Neural cell (in vitro differentiated cells): ENCODE measurements around the gene PPP3CA. TPM values are rescaled to one million over a fixed set of nuclear protein-coding genes. Genes with fewer than 3 reads are reported as not detected.

Experiments used
- H2AFZ ChIP-seq: fragments of 200-600, 300-800 bp; sonication (generic), shearing (Covaris generic); 2 replicates; pipeline ENCODE4 v1.6.0; 2014; ENCODE audit warnings: low read depth, mild to moderate bottlenecking, antibody characterized with exemption, low read length, moderate library complexity
- H3F3A ChIP-seq: fragments of 200-600 bp; shearing (Covaris generic); 2 replicates; pipeline ENCODE4 v1.6.1; 2016; ENCODE audit warnings: mild to moderate bottlenecking, moderate library complexity, mixed read lengths, antibody characterized with exemption, low read length; ENCODE audit not compliant: insufficient read depth, poor library complexity, severe bottlenecking
- H3K27ac ChIP-seq: fragments of 200-600, 300-800 bp; sonication (generic), shearing (Covaris generic); 2 replicates; pipeline ENCODE4 v1.5.1; 2014; ENCODE audit warnings: mild to moderate bottlenecking, low read length, moderate library complexity
- H3K27me3 ChIP-seq: fragments of 300-800, 200-600 bp; sonication (generic), shearing (Covaris generic); 2 replicates; pipeline ENCODE4 v1.6.0; 2014; ENCODE audit warnings: mild to moderate bottlenecking, low read depth, low read length, moderate library complexity; ENCODE audit not compliant: insufficient read depth
- H3K36me3 ChIP-seq: fragments of 300-800, 200-600 bp; sonication (generic), shearing (Covaris generic); 2 replicates; pipeline ENCODE4 v1.5.1; 2014; ENCODE audit warnings: mild to moderate bottlenecking, antibody characterized with exemption, low read length, moderate library complexity; ENCODE audit not compliant: insufficient read depth
- H3K4me2 ChIP-seq: fragments of 300-800, 200-600 bp; sonication (generic), shearing (Covaris generic); 2 replicates; pipeline ENCODE4 v1.6.0; 2014; ENCODE audit warnings: mild to moderate bottlenecking, low read length
- H3K4me3 ChIP-seq: fragments of 300-800, 200-600 bp; sonication (generic), shearing (Covaris generic); 2 replicates; pipeline ENCODE4 v1.5.1; 2014; ENCODE audit warnings: mild to moderate bottlenecking, low read length, moderate library complexity
- H3K79me2 ChIP-seq: fragments of 200-600 bp; shearing (Covaris generic); replicated peaks from 2 replicates; pipeline ENCODE4 v1.6.0; 2014; ENCODE audit warnings: mild to moderate bottlenecking, low read length, moderate library complexity; ENCODE audit not compliant: insufficient read depth
- H3K9ac ChIP-seq: fragments of 300-800, 200-600 bp; sonication (generic), shearing (Covaris generic); 2 replicates; pipeline ENCODE4 v1.6.1; 2016; ENCODE audit warnings: mild to moderate bottlenecking, low read length, mixed read lengths
- H3K9me2 ChIP-seq: fragments of 200-600 bp; shearing (Covaris generic); 2 replicates; pipeline ENCODE4 v1.6.1; 2016; ENCODE audit warnings: mild to moderate bottlenecking, low read length, mixed read lengths; ENCODE audit not compliant: insufficient read depth
- H3K9me3 ChIP-seq: fragments of 200-600, 300-800 bp; sonication (generic), shearing (Covaris generic); 2 replicates; pipeline ENCODE4 v1.6.1; 2016; ENCODE audit warnings: mild to moderate bottlenecking, mixed run types, low read length, moderate library complexity, mixed read lengths
- H4K20me1 ChIP-seq: fragments of 200-600 bp; shearing (Covaris generic); 2 replicates; pipeline ENCODE4 v1.6.1; 2016; ENCODE audit warnings: mild to moderate bottlenecking, mixed run types; ENCODE audit not compliant: insufficient read depth
- EP300 ChIP-seq: fragments of 450-650 bp; conservative IDR thresholded peaks from 2 replicates; pipeline ENCODE4 v1.6.1; 2014; ENCODE audit warnings: antibody characterized with exemption, mild to moderate bottlenecking, moderate library complexity; ENCODE audit not compliant: poor library complexity, severe bottlenecking
- EZH2 ChIP-seq: fragments of 200-600, 300-800 bp; shearing (Covaris generic), sonication (generic); IDR thresholded peaks from 2 replicates; pipeline ENCODE4 v1.6.1; 2014; ENCODE audit warnings: antibody characterized with exemption, low read length, borderline replicate concordance, mild to moderate bottlenecking; ENCODE audit not compliant: insufficient read depth, poor library complexity, severe bottlenecking
- MXI1 ChIP-seq: fragments of 450-650 bp; conservative IDR thresholded peaks from 2 replicates; pipeline ENCODE4 v1.6.1; 2014; ENCODE audit warnings: antibody characterized with exemption, mild to moderate bottlenecking; ENCODE audit not compliant: poor library complexity, severe bottlenecking
- POLR2AphosphoS5 ChIP-seq: IDR thresholded peaks from 2 replicates; pipeline ENCODE4 v1.6.1; 2012
- RAD21 ChIP-seq: fragments of 450-650 bp; conservative IDR thresholded peaks from 2 replicates; pipeline ENCODE4 v1.6.1; 2014; ENCODE audit warnings: antibody characterized with exemption, mild to moderate bottlenecking, moderate library complexity
- SMC3 ChIP-seq: fragments of 450-650 bp; conservative IDR thresholded peaks from 2 replicates; pipeline ENCODE4 v1.6.1; 2014; ENCODE audit warnings: antibody characterized with exemption, mild to moderate bottlenecking, moderate library complexity; ENCODE audit not compliant: poor library complexity
- TAF1 ChIP-seq: IDR thresholded peaks from 2 replicates; pipeline ENCODE4 v1.6.1; 2012; ENCODE audit warnings: low read depth
- polyA plus RNA-seq: library from polyadenylated mRNA; depleted of rRNA; stranded (reverse); fragments of >200 nt; gene quantifications from 2 replicates; pipeline ENCODE4 v1.2.3, GENCODE V29; 2014
- TF ChIP-seq, protein P1 (sequence below): fragments of 450-650 bp; IDR thresholded peaks from 2 replicates; pipeline ENCODE4 v1.5.1; 2014; ENCODE audit warnings: antibody characterized with exemption, mild to moderate bottlenecking, moderate library complexity; ENCODE audit not compliant: poor library complexity, severe bottlenecking
- TF ChIP-seq, protein P2 (sequence below): IDR thresholded peaks from 2 replicates; pipeline ENCODE4 v1.6.1; 2012; ENCODE audit warnings: borderline replicate concordance

Gene PPP3CA
- polyA plus RNA-seq, 1 donor from 2014 or later, result 78.2 TPM

DNA sequence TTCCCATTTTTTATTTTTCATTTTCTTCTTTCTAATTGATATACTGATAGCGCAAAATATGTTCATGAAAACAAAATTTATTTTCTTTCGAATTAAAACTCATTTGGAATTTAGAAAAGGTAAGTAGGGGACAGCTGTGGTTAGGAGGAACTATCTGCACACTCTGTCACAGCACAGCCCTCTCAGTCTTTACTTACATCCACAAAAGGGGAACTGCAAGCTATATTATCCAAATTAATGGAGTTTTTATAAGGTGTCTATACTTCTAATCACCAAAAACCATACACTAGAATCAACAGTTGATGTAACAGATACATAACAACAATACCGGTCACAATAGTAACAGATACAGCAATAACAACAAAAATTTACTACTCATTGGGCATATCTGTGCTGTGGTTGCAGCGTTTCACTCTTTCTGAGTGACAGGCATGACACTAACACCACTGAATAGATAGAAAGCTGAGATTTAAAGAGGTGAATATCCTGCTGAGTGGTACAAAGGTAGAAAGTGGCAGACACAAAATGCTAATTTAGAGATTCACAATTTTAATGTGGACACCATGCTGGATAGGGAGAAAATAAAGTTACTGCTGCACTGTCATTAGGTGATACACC is 160.7 kb downstream of the PPP3CA start:
- H3F3A ChIP-seq, result no peaks in the 10 kb centered on the region
- H3K9me2 ChIP-seq, result no peaks in the 10 kb centered on the region
- TF ChIP-seq POLR2AphosphoS5 (peak; percentile 8), EP300 (peak; percentile 80)
- TF ChIP-seq, protein P1, sequence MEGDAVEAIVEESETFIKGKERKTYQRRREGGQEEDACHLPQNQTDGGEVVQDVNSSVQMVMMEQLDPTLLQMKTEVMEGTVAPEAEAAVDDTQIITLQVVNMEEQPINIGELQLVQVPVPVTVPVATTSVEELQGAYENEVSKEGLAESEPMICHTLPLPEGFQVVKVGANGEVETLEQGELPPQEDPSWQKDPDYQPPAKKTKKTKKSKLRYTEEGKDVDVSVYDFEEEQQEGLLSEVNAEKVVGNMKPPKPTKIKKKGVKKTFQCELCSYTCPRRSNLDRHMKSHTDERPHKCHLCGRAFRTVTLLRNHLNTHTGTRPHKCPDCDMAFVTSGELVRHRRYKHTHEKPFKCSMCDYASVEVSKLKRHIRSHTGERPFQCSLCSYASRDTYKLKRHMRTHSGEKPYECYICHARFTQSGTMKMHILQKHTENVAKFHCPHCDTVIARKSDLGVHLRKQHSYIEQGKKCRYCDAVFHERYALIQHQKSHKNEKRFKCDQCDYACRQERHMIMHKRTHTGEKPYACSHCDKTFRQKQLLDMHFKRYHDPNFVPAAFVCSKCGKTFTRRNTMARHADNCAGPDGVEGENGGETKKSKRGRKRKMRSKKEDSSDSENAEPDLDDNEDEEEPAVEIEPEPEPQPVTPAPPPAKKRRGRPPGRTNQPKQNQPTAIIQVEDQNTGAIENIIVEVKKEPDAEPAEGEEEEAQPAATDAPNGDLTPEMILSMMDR, result no peak
- H2AFZ ChIP-seq, result no peak overlapping the region
- no peak overlapping the region for H3K27ac ChIP-seq
- H3K27me3 ChIP-seq, result no peaks in the 10 kb centered on the region
- no peaks in the 10 kb centered on the region for H4K20me1 ChIP-seq
- peaks cover 7% of the 10 kb centered on the region for H3K36me3 ChIP-seq
- peak overlapping the region; percentile 26 for H3K4me2 ChIP-seq
- H3K79me2 ChIP-seq, result no peaks in the 10 kb centered on the region
- H3K9ac ChIP-seq, result no peak overlapping the region
- no peak overlapping the region for H3K4me3 ChIP-seq
- H3K9me3 ChIP-seq, result no peaks in the 10 kb centered on the region

DNA sequence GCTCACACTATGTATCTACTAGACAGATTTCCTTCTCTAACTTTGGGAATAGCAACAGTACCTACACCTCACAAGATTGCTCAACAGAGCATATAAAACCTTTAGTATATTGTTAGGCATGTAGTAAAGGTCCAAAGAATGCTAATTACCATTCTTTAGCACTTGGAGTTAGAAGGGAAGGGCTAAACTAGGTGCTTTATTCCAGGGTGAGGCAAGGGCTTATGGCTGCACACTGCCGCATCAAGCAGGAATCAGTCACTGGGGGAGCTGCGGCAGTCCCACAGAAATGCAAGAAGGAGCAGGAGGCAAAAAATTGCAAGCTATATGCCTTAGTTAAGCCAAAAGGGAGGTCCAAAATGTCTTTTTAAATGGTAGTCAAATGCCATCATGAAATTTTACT is 162.7 kb downstream of the PPP3CA start:
- no peak for TF ChIP-seq MXI1
- TF ChIP-seq SMC3, result no peak
- no peak for TF ChIP-seq POLR2AphosphoS5
- TF ChIP-seq TAF1, result no peak
- TF ChIP-seq, protein P1, result no peak
- TF ChIP-seq, protein P2, sequence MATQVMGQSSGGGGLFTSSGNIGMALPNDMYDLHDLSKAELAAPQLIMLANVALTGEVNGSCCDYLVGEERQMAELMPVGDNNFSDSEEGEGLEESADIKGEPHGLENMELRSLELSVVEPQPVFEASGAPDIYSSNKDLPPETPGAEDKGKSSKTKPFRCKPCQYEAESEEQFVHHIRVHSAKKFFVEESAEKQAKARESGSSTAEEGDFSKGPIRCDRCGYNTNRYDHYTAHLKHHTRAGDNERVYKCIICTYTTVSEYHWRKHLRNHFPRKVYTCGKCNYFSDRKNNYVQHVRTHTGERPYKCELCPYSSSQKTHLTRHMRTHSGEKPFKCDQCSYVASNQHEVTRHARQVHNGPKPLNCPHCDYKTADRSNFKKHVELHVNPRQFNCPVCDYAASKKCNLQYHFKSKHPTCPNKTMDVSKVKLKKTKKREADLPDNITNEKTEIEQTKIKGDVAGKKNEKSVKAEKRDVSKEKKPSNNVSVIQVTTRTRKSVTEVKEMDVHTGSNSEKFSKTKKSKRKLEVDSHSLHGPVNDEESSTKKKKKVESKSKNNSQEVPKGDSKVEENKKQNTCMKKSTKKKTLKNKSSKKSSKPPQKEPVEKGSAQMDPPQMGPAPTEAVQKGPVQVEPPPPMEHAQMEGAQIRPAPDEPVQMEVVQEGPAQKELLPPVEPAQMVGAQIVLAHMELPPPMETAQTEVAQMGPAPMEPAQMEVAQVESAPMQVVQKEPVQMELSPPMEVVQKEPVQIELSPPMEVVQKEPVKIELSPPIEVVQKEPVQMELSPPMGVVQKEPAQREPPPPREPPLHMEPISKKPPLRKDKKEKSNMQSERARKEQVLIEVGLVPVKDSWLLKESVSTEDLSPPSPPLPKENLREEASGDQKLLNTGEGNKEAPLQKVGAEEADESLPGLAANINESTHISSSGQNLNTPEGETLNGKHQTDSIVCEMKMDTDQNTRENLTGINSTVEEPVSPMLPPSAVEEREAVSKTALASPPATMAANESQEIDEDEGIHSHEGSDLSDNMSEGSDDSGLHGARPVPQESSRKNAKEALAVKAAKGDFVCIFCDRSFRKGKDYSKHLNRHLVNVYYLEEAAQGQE, result no peak
- no peak for TF ChIP-seq RAD21
- no peak for TF ChIP-seq EP300
- TF ChIP-seq EZH2, result no peak
- Histone ChIP-seq H3K9me2 (no peaks in the 10 kb centered on the region), H3K79me2 (no peaks in the 10 kb centered on the region), H3K9ac (no peak overlapping the region), H3K36me3 (peaks cover 7% of the 10 kb centered on the region), H3K4me3 (no peak overlapping the region), H3K4me2 (no peak overlapping the region), H3K27ac (no peak overlapping the region), H3K9me3 (no peaks in the 10 kb centered on the region), H2AFZ (no peak overlapping the region), H4K20me1 (no peaks in the 10 kb centered on the region), H3F3A (no peaks in the 10 kb centered on the region), H3K27me3 (no peaks in the 10 kb centered on the region)
